ENCODE measurements around the gene LYPD5.
A peak's percentile ranks its signal among the peaks of the same experiment; 100 is the strongest.
"Not testable (repeated sequence)": the region's sequence is repeated elsewhere in the genome, so short reads cannot be mapped to it uniquely, and the experiment has no call there.

Gene LYPD5

GRCh38 chr19:43802216-43802951 is at the start of gene LYPD5:
Gene LYPD5, minus strand, starts transcription at chr19:43802447. Its CDS starts 67 bp downstream, at chr19:43802380.
- no peak for DNase-seq (ENCODE audit: low spot score)

DNA sequence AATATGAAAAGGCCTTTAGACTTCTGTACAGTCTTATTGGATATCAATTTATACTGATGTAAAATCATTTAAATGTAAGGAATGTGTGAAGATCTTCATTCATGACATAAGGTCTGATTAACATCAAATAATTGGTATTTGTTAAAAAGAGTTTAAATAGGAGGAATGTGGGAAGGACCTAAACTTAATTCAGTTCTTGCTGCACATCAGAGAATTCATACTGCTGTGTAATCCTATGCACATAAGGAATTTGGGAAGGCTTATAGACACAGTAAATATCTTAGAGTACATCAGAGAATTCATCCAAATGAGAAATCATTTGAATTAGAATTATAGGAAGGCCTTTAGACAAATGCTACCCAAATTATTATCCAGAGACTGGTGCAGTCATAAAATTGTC is 46.6 kb upstream of the LYPD5 start:
- DNase-seq (ENCODE audit: low spot score): no peak

DNA sequence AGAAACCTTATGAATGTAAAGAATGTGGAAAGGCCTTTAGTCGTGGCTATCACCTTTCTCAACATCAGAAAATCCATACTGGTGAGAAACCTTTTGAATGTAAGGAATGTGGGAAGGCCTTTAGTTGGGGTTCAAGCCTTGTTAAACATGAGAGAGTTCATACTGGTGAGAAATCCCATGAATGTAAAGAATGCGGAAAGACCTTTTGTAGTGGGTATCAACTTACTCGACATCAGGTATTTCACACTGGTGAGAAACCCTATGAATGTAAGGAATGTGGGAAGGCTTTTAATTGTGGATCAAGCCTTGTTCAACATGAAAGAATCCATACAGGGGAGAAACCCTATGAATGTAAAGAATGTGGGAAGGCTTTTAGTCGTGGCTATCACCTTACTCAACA is 45.6 kb upstream of the LYPD5 start:
- no peak for DNase-seq (ENCODE audit: low spot score)

DNA sequence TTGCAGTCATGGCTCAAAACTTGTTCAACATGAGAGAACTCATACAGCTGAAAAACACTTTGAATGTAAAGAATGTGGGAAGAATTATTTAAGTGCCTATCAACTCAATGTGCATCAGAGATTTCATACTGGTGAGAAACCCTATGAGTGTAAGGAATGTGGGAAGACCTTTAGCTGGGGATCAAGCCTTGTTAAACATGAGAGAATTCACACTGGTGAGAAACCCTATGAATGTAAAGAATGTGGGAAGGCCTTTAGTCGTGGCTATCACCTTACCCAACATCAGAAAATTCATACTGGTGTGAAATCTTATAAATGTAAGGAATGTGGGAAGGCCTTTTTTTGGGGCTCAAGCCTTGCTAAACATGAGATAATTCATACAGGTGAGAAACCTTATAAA is 45.0 kb upstream of the LYPD5 start:
- DNase-seq (ENCODE audit: low spot score): no peak

GRCh38 chr19:43842007-43842406 is 39.8 kb upstream of the LYPD5 start:
- DNase-seq (ENCODE audit: low spot score): no peak

GRCh38 chr19:43839139-43839538 is 36.9 kb upstream of the LYPD5 start:
- no peak for DNase-seq (ENCODE audit: low spot score)

DNA sequence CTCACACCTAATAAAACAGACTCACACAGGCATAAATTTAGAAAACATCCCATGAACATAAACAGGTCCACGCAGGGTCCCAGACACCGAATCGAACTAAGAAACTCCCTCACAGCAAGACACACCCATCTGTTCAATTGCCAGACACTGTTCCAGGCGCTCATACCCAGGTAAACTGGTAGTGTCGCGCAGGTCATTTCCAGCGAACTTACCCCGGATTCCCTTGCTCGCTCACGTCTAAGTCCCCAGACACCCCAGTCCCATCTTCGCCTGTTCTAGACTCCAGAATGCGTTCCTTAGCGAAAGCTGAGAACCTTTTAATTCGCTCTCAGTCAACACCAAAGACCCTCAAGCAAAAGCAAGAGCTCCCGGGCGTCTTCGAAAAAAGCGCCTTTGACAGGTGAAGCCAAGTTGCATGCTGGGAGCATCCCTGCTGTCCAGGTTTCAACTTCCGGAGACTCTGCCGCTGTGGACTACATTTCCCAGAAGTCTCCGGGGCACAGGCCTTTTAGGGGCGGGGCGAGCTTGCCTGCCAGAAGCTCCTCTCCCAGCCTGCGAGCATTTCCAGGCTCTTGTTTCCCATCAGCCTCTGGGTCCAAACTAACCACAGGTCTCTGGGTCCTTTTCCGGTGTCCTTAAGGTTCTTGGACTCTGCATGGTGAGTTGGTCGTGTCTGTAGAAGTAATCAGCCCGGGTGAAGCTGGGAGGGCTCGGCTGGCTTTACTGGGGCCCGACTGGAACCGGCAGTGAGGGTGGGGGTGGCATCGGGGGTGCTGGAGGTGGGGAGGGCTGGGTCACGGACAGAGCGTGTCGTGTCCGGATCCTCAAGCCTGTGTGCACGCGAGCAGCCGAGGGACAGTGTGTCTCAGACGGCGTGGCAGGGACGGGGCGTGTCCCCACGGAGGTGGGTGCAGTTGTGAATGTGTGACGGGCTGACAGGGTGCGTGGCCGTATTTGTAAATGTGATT is 24.8 kb upstream of the LYPD5 start, which contains the start of gene ZNF283:
ZNF283 (plus strand) TSS at position 535 of the 968 bp plus-strand sequence. CDS start 6,184 bp downstream, outside the sequence.
- peak; percentile 90 for DNase-seq (ENCODE audit: low spot score)

DNA sequence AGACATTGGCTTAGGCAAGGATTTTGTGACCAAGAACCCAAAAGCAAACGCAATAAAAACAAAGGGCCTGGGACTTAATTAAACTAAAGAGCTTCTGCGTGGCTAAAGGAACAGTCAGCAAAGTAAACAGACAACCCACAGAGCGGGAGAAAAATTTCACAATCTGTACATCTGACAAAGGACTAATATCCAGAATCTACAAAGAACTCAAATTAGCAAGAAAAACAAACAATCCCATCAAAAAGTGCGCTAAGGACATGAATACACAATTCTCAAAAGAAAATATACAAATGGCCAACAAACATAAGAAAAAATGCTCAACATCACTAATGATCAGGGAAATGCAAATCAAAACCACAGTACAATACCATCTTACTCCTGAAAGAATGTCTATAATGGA is 22.3 kb upstream of the LYPD5 start:
- not testable (repeated sequence) for DNase-seq (ENCODE audit: low spot score)

GRCh38 chr19:43823856-43824255 is 21.6 kb upstream of the LYPD5 start:
- DNase-seq (ENCODE audit: low spot score): not testable (repeated sequence)

DNA sequence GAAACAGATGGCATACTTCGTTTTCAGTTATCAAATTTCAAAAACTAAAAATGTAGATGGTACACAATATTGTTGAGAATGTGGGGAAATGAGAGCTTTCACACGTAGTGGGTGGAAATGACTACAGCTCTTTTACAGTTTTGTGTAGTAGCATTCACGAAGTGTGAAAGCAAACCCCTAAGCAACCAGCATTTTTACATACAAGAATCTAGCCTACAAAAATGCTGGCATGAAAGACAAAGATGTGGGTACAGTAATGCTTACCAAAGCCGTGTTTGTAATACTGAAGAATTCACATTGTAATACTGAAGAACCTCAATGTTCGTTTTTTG is 18.6 kb upstream of the LYPD5 start:
- DNase-seq (ENCODE audit: low spot score): no peak

- DNase-seq (ENCODE audit: low spot score): peak; percentile 51
These were observed 18.0 kb upstream of the LYPD5 start for GRCh38 chr19:43820098-43820883.

DNA sequence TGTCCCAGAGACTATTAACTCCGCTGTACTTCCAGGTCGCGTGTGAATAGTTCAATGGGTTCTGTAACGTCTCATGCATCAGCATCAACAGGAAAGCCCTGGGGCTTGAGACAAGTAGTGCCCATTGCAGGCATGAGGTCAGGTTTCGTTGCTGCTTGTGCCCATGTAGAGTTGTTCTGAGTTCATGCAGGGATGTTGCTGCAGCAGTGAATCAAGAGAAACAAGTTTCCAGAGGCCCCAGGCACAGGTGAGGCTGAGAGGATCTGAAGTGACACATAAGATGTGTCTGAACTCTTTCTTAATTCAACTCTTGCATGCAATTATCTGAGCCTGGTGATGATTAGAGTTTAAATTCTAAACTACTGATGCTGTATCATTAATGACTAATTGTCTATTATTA is 16.3 kb upstream of the LYPD5 start:
- no peak for DNase-seq (ENCODE audit: low spot score)

GRCh38 chr19:43817454-43817853 is 15.2 kb upstream of the LYPD5 start:
- not testable (repeated sequence) for DNase-seq (ENCODE audit: low spot score)

DNA sequence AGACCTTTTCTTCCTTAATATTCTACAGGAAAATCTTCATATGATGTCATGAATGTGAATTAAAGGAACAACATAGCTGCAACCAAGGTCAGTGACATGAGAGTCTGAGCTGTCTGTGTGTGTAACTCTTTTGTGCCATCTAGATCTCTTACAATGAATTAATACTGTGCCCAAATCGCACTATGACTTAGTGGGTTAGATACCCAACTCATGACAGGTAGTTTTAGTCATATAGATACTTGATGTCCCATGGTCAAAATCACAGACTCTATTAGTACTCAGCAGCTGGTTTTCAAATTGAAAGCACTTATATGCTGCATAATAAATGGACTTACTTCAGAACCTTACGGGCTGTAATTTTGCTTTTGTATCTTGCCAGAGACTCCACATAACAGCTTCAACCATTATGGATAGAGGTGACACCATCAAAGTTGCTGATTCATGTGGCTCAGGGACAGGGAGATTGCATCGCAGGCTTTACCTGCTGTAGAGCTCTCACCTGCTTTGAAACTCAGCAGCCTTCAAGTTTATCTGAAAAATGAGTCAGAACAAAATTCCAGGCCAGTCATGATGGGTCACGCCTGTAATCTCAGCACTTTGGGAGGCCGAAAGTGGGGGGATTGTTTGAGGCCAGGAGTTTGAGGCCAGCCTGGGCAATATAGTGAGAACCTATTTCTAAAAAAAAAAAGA is 12.6 kb upstream of the LYPD5 start:
- no peak for DNase-seq (ENCODE audit: low spot score)

- DNase-seq (ENCODE audit: low spot score): no peak
These were observed 10.4 kb upstream of the LYPD5 start for GRCh38 chr19:43812688-43813087.

GRCh38 chr19:43812259-43812658 is 10.0 kb upstream of the LYPD5 start:
- DNase-seq (ENCODE audit: low spot score): no peak

GRCh38 chr19:43811837-43812236 is 9.6 kb upstream of the LYPD5 start:
- DNase-seq (ENCODE audit: low spot score): no peak

GRCh38 chr19:43809762-43810696 is 7.8 kb upstream of the LYPD5 start:
- peak; percentile 37 for DNase-seq (ENCODE audit: low spot score)

- DNase-seq (ENCODE audit: low spot score): no peak
These were observed 5.4 kb upstream of the LYPD5 start for GRCh38 chr19:43807651-43808050.

- no peak for DNase-seq (ENCODE audit: low spot score)
These were observed 4.6 kb upstream of the LYPD5 start for GRCh38 chr19:43806848-43807247.

All from globus pallidus (tissue), 1 donor.